Measurements from ENCODE around the gene BRINP3.
A peak's percentile ranks its signal among the peaks of the same experiment; 100 is the strongest.
"Not testable (repeated sequence)": the region's sequence is repeated elsewhere in the genome, so short reads cannot be mapped to it uniquely, and the experiment has no call there.

The BRINP3 gene

DNA sequence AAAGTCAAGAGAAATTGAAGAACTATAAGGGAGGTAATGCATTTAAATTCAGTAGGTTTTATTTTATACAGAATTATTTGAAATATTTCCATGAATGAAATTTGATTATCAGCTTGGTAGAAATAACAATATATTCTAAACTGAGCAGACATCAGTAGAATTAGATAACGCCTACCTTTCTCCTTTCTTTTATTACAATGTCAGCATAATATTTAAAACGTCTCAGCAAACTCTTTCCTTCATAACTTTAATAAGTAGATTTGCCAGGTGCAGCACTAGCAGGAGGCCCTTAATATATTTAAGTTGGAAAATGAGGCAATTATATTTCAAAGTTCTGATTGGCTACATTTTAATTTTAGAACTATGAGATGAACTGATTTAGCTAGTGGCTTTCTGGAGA is 298.8 kb downstream of the BRINP3 start:
- DNase-seq, result no peak

- no peak for DNase-seq
Measured at GRCh38 chr1:190177555-190177954, 300.1 kb downstream of the BRINP3 start.

GRCh38 chr1:190176776-190177175 is 300.9 kb downstream of the BRINP3 start:
- DNase-seq, result peak; percentile 9

DNA sequence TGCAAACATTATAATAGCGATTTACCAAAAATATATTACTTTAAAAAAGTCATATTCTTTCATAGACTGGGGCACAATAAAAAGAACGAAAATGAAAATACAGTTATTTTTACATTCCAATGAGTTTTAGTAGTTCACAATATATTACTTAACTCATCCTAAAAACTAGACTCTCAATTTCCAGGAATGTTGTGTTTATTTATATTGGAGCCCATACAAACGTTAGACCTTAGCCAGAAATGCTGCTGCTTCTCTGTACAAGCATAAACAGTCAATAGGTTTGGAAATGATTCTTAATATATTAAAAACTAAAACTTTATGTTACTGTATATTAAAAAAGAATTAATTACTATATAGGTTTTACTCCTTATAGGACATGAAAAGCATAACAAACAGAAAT is 302.3 kb downstream of the BRINP3 start:
- no peak for DNase-seq

DNA sequence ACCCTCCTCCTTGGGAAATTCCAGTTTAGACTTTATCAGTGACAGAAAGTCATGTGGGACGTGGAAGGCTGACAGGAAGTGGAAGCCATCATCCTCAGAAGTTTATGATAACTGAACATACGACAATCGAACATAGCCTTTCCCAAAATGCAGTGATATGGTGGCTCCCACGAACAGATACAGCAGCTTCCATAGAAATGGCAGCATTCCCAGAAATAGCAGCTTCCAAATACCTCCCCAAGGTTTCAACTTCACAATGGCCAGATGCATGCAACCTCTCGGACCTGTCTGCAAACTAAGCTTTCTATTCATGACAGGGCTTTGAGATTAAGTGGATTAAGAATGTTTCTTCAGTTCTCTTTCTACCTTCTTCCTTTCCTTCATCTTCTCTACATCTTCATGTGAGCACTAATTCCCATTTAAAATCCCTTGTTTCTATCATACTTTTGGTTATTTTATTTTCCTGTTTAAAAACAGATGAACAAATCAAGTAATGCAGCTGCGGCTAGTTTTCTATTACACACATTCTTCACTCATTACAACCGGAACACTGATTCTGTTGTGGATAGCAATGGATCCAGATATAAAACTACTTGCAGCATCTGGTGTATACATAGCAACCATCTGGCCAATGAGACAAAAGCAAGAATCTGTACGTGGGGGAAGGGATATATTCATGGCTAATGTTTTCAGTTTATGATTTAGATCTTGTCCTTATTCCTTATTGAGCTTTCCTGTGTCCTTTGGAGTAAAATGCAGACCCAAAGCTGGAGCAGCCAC is 304.8 kb downstream of the BRINP3 start:
- peak; percentile 10 for DNase-seq

DNA sequence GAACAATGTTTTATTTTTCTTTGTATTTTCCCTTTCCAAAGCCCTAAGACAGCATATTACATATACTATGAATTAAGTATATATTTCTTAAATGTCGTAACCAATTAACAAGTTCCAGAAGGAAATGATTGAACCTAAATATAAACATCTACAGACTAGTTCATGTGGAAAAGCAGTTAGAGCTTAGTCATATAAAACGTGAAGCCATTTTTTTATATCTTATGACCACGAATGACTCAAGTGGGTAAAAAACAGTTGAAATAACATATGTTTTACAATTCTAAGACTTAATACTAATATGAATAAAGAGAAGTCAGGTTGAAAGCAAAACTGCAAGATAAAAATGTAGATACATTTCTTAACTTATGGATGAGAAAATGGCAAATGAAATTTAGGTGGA is 307.3 kb downstream of the BRINP3 start:
- peak; percentile 48 for DNase-seq

DNA sequence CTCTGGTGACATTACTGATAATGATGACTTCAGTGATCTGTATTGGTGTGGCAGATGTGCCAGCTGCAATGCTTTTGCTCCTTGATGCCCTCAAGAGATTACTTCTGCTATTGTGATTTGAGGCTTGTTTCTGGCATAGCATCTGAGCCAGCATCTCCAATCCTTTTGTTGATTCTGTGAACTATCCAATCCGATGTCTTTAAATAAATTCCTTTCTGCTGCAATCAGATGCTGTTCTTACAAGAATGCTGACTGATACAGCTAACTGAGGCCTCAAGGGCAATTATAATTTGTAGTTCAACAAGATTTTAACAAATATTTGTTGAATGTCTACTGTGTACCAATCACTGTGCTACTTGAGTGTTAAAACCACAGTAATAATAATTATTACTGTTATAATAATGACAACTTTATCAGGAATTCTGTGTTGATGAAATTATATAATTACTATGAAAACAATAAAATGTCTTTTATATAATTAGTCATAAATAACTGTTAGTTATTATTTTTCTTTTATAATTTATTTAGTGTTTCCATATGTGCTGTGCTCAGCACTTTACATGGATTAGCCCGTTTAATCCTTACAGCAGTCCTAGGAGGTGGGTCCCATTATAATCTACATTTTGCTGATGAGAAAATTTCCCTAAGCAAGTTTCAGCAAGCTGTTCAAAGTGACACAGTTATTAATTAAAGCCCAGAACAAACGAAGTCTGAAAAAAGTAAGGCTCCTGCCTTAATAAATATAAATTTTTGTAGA is 308.2 kb downstream of the BRINP3 start:
- peak; percentile 71 for DNase-seq

GRCh38 chr1:190168893-190169280 is 308.8 kb downstream of the BRINP3 start:
- peak; percentile 9 for DNase-seq

DNA sequence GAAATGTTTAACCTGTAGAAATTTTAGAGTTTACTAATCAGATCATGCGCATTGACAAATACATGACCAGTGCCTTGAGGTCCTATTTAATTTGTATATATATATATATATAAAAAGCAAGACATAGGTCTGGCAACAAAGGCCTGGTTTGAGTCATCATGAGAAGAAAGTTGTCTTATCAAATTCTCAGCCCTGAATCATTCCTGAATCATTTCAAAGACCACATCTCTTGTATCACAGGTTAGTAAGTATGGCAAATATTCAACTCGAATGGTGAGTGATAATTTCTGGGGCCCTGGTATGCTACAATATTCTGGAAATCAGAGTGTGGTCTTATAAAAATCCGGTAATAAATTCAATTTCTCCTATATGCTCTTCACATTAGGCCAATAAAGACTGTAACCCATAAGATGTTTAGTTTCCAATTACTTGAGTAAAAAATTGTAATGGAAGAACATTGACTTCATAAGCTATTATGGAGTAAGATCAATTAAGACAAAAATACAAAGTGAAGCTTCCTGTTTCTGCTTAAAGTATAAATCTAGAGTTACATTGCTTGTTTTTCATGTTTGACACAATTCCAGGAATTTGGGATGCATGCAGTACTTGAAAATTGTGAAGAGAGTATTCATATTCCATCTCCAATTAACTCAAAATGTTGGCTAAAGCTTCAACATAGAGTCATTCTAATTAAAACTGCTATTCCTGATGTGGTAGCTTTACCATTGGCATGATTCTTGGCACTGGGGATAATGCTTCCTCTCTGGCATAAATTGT is 309.4 kb downstream of the BRINP3 start:
- DNase-seq, result peak; percentile 57

DNA sequence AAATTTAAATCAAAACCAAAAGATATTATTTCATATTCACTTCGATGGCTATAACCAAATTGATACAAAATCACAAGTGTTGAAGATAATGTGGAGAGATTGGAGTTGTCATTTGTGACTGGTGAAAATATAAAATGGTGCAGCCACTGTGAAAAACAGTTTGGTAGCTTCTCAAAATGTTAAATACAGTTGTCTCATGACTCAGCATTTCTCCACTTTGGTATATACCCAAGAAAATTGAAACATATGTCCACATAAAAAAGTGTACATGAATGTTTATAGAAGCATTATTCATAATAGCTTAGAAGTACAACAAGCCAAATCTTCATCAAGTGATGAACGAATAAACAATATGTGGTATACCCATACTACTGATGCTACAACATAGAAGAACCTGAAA is 318.5 kb downstream of the BRINP3 start:
- no peak for DNase-seq

- no peak for DNase-seq
Measured at GRCh38 chr1:190154744-190155143, 322.9 kb downstream of the BRINP3 start.

GRCh38 chr1:190147616-190148015 is 330.0 kb downstream of the BRINP3 start:
- no peak for DNase-seq

DNA sequence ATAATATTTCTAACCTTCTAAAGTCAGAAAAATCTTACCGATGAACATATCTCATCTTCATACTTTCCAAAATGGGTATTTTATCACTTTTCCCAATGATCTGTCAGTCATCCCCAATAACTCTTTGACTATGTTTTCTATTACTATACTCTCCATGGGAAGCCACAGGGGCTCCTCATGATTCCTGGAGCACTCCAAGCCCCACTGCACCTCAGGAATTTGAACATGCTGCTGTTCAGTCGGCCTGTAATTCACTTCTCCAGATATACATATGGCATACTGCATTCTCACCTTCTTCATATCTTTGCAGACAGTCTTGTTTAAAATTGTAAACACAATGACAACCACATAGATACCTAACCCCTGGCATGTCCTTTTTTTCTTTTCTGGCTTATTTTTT is 333.0 kb downstream of the BRINP3 start:
- no peak for DNase-seq

- DNase-seq, result no peak
Measured at GRCh38 chr1:190140644-190141043, 337.0 kb downstream of the BRINP3 start.

- no peak for DNase-seq
Measured at GRCh38 chr1:190138702-190139101, 339.0 kb downstream of the BRINP3 start.

DNA sequence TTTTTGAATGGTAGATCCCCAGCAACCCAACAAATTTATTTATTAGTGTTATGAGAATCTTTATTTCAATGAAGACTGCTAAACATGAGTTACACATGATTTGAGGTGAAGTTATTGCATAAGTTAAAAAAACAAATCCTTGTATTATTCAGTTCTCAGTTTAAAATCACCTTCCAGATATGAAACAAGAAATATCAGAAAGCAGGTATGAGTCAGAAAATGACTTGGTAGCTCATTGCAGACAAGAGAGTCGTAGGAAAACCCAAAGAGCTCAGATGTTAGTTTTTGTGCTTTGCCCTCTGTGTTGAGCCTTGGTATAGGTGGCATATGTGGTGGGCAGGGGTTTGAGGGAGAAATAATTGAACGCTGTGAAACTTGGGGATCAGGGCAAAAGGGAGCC is 339.4 kb downstream of the BRINP3 start:
- no peak for DNase-seq

DNA sequence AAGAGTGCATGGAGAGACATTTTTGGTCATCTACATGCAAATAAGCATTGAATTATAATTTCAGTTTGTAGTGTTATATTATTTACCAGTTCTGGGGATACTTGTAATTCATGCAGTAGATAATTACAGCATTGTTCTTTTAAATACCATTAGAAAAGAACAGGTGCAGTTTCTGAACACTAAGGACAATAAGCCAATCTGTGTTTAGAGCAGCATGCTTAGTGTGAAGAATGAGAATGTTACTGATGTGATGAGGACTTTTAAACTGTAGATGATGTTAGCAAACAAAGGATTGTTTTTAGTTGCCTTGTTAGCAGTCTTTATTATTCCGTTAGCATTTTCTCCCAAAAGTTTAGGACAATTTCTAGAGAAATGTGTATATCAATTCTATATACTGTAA is 348.3 kb downstream of the BRINP3 start:
- DNase-seq, result no peak

GRCh38 chr1:190126728-190127127 is 350.9 kb downstream of the BRINP3 start:
- DNase-seq, result no peak

DNA sequence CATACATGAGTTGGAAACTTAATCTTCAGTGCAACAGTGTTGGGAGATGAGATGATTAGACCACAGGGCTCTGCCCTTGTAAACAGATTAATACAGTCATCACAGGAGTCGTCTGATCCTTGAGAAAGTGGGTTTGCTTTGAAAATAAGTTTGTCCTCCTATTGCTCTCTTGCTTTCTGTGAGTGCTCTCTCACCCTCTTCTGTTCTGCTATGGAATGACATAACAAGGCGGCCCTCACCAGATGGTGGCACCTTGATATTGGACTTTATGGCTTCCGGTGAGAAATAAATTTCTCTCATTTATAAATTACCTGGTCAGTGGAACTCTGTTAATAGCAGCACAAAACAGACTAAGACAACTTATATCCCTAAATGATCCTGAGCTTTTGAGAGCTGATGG is 353.6 kb downstream of the BRINP3 start:
- DNase-seq, result no peak

DNA sequence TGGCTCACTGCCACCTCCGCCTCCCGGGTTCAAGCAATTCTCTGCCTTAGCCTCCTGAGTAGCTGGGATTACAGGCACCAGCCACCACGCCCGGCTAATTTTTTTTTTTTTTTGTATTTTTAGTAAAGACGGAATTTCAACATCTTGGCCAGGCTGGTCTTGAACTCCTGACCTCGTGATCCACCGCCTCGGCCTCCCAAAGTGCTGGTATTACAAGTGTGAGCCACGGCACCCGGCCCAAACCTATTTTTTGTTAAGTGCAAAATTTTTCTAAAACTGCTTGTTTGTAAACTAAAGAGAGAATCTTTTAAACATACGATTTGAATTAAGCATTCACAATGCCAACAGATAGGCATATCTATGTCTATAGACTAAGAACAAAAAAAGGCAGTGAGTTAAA is 357.1 kb downstream of the BRINP3 start:
- not testable (repeated sequence) for DNase-seq

- DNase-seq, result no peak
Measured at GRCh38 chr1:190119683-190120082, 358.0 kb downstream of the BRINP3 start.

- no peak for DNase-seq
Measured at GRCh38 chr1:190116921-190117320, 360.7 kb downstream of the BRINP3 start.

DNA sequence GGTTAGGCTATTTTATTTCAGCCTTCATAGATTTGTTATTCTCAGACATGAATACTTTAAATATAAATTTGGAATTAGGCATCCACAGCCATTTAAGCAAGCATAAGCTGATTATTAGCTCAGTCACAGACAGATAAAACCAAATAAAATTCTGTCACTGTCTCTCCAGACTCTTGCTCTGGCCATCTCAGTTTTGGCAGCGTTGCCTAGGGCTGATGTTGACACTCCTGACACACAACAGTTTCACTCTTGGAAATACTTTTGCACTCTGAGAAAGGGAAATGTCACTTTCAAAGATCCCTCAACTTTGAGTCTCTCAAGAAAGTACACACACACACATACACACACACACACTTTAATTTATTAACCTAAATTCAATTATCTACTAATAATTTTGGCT is 372.7 kb downstream of the BRINP3 start:
- DNase-seq, result no peak
